Stimulated activated naive CD8-positive, alpha-beta T cell treated with anti-CD3 and anti-CD28 coated beads, Interleukin-15, Interleukin-2, amounts not matched to agents 100 ng/mL and 50 ng/mL, for 24 hours (primary cell): ENCODE measurements around the gene GUCA2B.
A peak's percentile ranks its signal among the peaks of the same experiment; 100 is the strongest.

Experiments
- H3K27ac Mint-ChIP-seq: one replicate; pipeline ENCODE4 v1.8.0; 2021; ENCODE audit warnings: mild to moderate bottlenecking, mixed read lengths
- H3K27me3 Mint-ChIP-seq: one replicate; pipeline ENCODE4 v1.8.0; 2021; ENCODE audit warnings: mixed read lengths
- H3K36me3 Mint-ChIP-seq: one replicate; pipeline ENCODE4 v1.8.0; 2021; ENCODE audit warnings: low read depth, mixed read lengths
- H3K4me1 Mint-ChIP-seq: one replicate; pipeline ENCODE4 v1.8.0; 2021; ENCODE audit warnings: low read depth, mixed read lengths
- H3K4me3 Mint-ChIP-seq: one replicate; pipeline ENCODE4 v1.8.0; 2021; ENCODE audit warnings: mild to moderate bottlenecking, mixed read lengths
- H3K9me3 Mint-ChIP-seq: one replicate; pipeline ENCODE4 v1.8.0; 2021; ENCODE audit warnings: mixed read lengths

GUCA2B gene

GRCh38 chr1:42168763-42169162 lies 15.6 kb downstream of the GUCA2B start:
- H3K27me3 Mint-ChIP-seq = no peaks in the 10 kb centered on the region

DNA sequence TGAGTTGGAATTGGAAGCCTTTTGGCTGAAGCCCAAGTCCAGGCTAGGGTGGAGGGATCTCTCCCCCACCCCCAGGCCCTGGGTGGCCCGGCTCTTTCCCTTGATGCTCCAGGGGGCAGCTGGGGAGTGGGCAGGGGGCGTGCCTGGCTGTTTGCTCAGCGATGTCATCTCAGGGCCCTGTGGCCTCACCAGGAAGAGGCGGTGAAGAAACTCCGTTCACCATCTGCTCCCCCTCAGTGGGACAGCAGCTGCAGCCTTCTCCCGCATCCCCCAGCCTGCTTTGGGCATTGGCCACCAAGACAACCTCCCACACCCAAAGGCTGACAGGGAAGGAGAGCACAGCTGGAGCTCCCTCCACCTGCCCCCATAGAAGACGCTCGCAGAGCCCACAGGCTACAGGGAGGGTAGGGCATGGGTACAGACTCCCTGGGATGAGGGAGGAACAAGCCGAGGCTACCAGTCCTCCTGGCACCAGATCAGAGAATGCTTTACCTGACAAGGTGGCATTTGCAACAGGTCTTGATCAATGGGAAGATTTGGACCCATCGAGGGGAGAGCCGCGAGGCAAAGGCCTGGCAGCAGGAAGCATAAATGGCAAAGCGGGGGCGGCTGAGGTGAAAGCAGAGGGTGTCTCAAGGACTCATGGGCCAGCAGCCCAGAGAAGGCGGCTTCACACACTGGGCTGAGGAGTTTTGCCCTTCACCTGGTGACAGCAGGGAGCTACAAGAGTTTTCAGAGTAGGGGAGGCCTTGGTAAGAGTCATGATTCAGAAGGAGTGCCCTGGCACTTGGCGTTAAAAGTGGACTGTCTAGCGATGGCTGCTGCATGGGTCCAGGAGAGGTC lies 17.8 kb downstream of the GUCA2B start:
- Mint-ChIP-seq H3K27ac (no peak overlapping the region), H3K9me3 (no peaks in the 10 kb centered on the region), H3K4me1 (no peaks in the 10 kb centered on the region), H3K4me3 (no peak overlapping the region), H3K27me3 (no peaks in the 10 kb centered on the region), H3K36me3 (no peaks in the 10 kb centered on the region)

More at GRCh38 chr1:42168763-42169162, 15.6 kb downstream of the GUCA2B start:
- Mint-ChIP-seq H3K4me1 (no peaks in the 10 kb centered on the region), H3K36me3 (no peaks in the 10 kb centered on the region), H3K27ac (no peak overlapping the region), H3K9me3 (no peaks in the 10 kb centered on the region), H3K4me3 (no peak overlapping the region)

DNA sequence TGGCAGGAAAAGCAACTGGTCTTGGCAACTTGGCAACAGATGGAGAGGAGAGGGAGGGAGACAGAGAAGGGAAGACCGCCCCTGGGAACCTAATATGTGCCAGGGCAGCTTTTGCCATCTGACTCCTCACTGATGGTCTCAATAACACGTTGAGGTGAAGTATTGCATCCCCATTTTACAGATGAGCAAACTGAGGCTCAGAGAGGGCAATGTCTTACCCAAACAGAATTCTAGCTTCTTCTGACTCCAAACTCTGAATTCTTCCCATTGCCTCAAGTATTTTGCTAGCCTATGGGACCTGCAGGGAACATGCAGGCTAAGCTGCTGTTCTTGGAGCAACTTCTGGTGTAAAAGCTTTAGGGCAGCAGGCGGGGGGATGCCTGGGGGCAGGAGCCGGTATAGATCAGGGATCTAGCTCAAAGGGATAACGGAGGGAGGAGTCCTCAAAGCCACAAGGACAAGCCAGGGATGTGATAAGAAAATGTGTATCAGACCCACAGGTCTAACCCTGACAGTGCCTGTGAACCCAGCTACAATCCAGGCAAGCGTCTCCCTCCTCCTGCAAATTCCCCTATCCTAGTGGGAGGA lies 18.6 kb downstream of the GUCA2B start:
- no peaks in the 10 kb centered on the region for H3K27me3 Mint-ChIP-seq
- no peaks in the 10 kb centered on the region for H3K4me1 Mint-ChIP-seq
- peak overlapping the region; percentile 12 for H3K27ac Mint-ChIP-seq
- no peaks in the 10 kb centered on the region for H3K9me3 Mint-ChIP-seq
- no peaks in the 10 kb centered on the region for H3K36me3 Mint-ChIP-seq
- H3K4me3 Mint-ChIP-seq = no peak overlapping the region

GRCh38 chr1:42172381-42173133 lies 19.3 kb downstream of the GUCA2B start:
- Mint-ChIP-seq H3K27me3 (no peaks in the 10 kb centered on the region), H3K9me3 (no peaks in the 10 kb centered on the region), H3K27ac (peak overlapping the region; percentile 12), H3K36me3 (no peaks in the 10 kb centered on the region), H3K4me1 (no peaks in the 10 kb centered on the region), H3K4me3 (no peak overlapping the region)

DNA sequence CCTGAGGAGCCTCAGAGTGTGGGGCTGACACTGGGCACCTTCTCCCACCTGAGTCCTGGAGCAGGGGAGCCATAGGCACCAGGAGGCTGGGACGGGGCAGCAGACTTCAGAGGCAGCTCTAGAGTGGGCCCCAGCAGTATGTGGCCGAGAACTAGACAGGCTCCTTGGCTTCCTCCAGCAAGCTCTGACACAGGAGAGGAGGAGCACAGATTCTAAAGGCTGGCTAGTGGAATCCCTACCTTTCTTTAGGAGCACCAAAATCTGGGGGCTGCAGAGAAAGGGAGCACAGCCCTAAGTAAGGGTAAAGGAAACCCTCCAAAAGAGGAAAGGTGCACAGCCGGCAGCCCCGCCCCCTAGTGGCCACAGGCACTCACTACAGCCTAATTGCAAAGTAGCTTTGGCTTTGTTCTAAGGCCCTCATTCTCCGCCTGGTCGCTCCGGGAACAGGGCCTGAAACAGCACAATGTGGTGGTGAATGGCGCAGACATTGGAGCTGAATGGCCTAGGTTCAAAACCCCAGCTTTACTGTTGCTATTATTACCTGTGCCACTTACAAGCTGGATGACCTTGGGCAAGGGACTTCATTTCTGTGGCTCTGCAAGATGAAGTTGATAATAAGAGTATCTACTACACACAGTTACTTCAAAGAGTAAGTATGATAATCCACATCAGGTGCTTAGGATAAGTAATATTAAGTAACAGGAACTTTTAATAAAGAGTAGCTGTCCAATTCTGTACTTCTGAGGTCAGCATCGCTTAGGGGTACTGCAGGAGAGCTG lies 20.1 kb downstream of the GUCA2B start:
- no peak overlapping the region for H3K4me3 Mint-ChIP-seq
- H3K27me3 Mint-ChIP-seq = no peaks in the 10 kb centered on the region
- no peaks in the 10 kb centered on the region for H3K9me3 Mint-ChIP-seq
- no peak overlapping the region for H3K27ac Mint-ChIP-seq
- no peaks in the 10 kb centered on the region for H3K36me3 Mint-ChIP-seq
- no peaks in the 10 kb centered on the region for H3K4me1 Mint-ChIP-seq

DNA sequence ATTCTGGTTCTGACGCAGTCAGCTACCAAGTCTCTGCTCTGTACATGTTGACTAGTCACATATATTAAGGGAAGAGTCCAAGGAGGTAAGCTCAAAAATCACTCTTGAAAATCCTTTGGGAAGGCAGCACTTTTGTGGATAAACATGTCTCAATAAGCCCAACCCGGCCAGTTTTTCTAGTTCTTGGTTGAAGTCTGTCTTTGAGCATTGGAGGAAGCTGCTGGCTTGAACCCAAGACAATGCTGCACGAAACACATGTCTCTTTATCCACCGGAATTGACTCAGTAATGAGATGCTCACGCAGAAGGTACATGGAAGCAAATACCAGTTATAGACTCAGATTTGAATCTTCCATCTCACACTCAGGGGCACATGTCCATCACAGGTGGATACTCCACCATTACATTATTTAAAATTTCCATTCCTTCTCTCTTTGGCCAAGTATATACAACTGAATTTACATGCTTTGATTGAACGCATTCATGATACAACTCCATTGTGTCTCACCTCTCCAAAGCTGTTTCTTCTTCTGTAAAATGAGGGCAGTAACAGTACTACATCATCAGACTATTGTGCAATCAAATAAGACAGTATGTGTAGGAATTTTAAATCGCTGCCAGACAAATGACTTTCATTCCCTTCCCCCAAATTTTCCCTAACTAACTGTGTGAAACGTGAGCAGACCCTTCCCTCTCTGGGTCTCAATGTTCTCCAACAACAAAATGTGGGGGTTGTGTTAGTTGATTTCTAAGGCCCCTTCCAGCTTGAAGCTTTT lies 20.9 kb downstream of the GUCA2B start:
- Mint-ChIP-seq H3K27me3 (no peaks in the 10 kb centered on the region), H3K36me3 (no peaks in the 10 kb centered on the region), H3K9me3 (no peaks in the 10 kb centered on the region), H3K4me3 (no peak overlapping the region), H3K27ac (no peak overlapping the region), H3K4me1 (no peaks in the 10 kb centered on the region)

DNA sequence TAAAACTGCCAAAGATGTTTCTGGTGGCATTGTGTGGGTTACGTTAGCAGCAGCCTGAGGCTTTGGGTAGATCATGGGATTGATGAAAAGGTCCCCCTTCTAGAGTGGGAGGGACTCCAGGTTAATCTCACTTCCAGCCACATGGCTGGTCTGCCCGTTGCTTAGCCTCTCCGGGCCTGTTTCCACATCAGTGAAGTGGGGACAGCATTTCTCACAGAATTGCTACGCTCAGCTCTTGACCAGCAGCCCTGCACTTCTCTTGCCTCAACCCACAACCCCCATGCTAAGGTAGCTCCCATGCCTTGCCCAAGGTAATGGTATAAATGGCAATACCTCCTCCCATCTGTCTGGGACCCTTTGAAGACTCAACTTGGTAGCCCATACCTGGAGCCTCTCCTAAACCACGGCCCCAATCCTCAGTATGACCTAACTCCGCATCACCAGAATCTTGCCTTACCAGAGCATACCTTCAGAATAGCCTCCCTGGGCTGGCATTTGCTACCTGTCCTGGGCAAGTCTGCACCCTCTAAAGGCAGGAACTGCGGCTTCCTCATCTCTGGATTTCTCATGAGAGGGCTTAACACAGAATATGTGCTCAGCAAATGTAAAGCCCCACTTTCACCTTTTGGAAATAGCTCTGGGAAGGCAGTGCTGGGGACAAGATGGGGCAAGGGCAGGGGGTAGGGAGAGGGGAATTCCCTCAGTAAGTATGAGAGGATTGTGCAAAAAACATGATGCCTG lies 22.3 kb downstream of the GUCA2B start:
- Mint-ChIP-seq H3K9me3 (no peaks in the 10 kb centered on the region), H3K27ac (no peak overlapping the region), H3K4me3 (no peak overlapping the region), H3K36me3 (no peaks in the 10 kb centered on the region), H3K4me1 (no peaks in the 10 kb centered on the region), H3K27me3 (no peaks in the 10 kb centered on the region)

GRCh38 chr1:42176902-42177519 lies 23.8 kb downstream of the GUCA2B start:
- no peaks in the 10 kb centered on the region for H3K27me3 Mint-ChIP-seq
- no peaks in the 10 kb centered on the region for H3K4me1 Mint-ChIP-seq
- H3K27ac Mint-ChIP-seq = no peak overlapping the region
- no peaks in the 10 kb centered on the region for H3K9me3 Mint-ChIP-seq
- no peak overlapping the region for H3K4me3 Mint-ChIP-seq
- H3K36me3 Mint-ChIP-seq = peaks cover 5% of the 10 kb centered on the region

DNA sequence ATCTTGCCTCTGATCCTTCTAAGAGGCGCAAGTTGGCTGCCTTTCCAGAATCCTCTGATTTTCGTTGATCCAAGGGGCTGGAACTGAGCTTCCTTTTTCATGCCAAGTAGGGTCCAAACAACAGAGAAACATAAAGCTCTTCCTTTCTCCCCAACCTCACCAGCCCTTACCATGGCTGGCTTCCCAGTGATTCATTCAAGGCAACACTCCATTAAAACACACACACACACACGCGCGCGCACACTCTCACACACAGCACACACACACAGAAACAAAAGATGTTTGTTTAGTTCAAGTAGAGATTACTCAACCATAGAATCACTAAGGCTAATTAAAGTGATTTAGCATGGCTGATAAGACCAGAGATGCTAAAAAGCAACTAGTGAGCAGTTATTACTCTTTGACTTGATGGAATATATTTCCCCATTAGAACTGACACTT lies 24.4 kb downstream of the GUCA2B start:
- H3K4me3 Mint-ChIP-seq = no peak overlapping the region
- H3K9me3 Mint-ChIP-seq = no peaks in the 10 kb centered on the region
- H3K36me3 Mint-ChIP-seq = peaks cover 6% of the 10 kb centered on the region
- no peak overlapping the region for H3K27ac Mint-ChIP-seq
- H3K27me3 Mint-ChIP-seq = no peaks in the 10 kb centered on the region
- no peaks in the 10 kb centered on the region for H3K4me1 Mint-ChIP-seq

DNA sequence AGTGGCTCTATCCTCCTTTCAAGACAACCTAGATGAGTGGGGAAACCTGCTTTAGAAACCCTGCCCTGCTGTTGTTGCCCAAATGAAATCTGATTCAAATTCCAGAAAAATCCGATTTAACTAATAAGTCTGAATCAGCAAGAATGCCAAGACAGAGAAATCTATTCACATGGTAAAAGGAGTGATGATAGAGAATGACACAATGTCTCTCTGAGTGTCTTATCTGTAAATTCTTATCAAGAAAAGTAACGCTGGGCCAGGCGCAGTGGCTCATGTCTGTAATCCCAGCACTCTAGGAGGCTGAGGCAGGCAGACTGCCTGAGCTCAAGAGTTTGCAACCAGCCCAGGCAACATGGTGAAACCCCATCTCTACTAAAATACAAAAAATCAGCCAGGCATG lies 25.0 kb downstream of the GUCA2B start:
- Mint-ChIP-seq H3K36me3 (peaks cover 10% of the 10 kb centered on the region), H3K4me1 (no peaks in the 10 kb centered on the region), H3K4me3 (no peak overlapping the region), H3K27me3 (no peaks in the 10 kb centered on the region), H3K27ac (no peak overlapping the region), H3K9me3 (no peaks in the 10 kb centered on the region)

- no peaks in the 10 kb centered on the region for H3K9me3 Mint-ChIP-seq
- no peak overlapping the region for H3K27ac Mint-ChIP-seq
- peaks cover 15% of the 10 kb centered on the region for H3K36me3 Mint-ChIP-seq
- no peaks in the 10 kb centered on the region for H3K27me3 Mint-ChIP-seq
- H3K4me3 Mint-ChIP-seq = no peak overlapping the region
- H3K4me1 Mint-ChIP-seq = no peaks in the 10 kb centered on the region
Observed at GRCh38 chr1:42179275-42179674, 26.1 kb downstream of the GUCA2B start.

GRCh38 chr1:42179900-42180329 lies 26.7 kb downstream of the GUCA2B start:
- H3K4me3 Mint-ChIP-seq = no peak overlapping the region
- no peaks in the 10 kb centered on the region for H3K27me3 Mint-ChIP-seq
- H3K9me3 Mint-ChIP-seq = no peaks in the 10 kb centered on the region
- H3K27ac Mint-ChIP-seq = no peak overlapping the region
- H3K4me1 Mint-ChIP-seq = no peaks in the 10 kb centered on the region
- H3K36me3 Mint-ChIP-seq = peaks cover 18% of the 10 kb centered on the region

DNA sequence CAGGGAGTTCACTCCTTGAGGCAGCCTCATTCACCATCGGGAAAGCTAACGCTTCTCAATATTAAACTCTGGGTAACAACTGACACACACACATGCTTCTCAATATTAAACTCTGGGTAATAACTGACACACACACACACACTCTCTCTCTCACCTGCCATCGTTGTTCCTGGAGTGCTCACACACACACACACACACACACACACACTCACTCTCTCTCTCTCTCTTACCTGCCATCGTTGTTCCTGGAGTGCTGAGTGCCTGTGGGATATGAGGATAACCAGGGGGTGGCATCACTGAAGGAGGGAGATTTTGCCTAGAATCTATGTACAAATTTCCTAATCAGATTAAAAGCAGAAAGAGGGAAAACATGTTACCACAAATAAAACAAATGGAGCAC lies 28.5 kb downstream of the GUCA2B start:
- H3K27ac Mint-ChIP-seq = no peak overlapping the region
- H3K27me3 Mint-ChIP-seq = no peaks in the 10 kb centered on the region
- H3K36me3 Mint-ChIP-seq = peaks cover 31% of the 10 kb centered on the region
- no peaks in the 10 kb centered on the region for H3K4me1 Mint-ChIP-seq
- no peaks in the 10 kb centered on the region for H3K9me3 Mint-ChIP-seq
- no peak overlapping the region for H3K4me3 Mint-ChIP-seq
